GM20431 (cell line): ENCODE measurements around the gene SPG21.
"Not testable (repeated sequence)": the region's sequence is repeated elsewhere in the genome, so short reads cannot be mapped to it uniquely, and the experiment has no call there.

Experiments
- in situ Hi-C: fragments of 300-500 bp; cut with MseI, MboI; formaldehyde crosslinking; loops from one replicate; pipeline ENCODE4 v1.15.0; 2020; ENCODE audit warnings: low sequenced_read_pairs; ENCODE audit not compliant: unreplicated experiment

SPG21 gene, protein sequence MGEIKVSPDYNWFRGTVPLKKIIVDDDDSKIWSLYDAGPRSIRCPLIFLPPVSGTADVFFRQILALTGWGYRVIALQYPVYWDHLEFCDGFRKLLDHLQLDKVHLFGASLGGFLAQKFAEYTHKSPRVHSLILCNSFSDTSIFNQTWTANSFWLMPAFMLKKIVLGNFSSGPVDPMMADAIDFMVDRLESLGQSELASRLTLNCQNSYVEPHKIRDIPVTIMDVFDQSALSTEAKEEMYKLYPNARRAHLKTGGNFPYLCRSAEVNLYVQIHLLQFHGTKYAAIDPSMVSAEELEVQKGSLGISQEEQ

DNA sequence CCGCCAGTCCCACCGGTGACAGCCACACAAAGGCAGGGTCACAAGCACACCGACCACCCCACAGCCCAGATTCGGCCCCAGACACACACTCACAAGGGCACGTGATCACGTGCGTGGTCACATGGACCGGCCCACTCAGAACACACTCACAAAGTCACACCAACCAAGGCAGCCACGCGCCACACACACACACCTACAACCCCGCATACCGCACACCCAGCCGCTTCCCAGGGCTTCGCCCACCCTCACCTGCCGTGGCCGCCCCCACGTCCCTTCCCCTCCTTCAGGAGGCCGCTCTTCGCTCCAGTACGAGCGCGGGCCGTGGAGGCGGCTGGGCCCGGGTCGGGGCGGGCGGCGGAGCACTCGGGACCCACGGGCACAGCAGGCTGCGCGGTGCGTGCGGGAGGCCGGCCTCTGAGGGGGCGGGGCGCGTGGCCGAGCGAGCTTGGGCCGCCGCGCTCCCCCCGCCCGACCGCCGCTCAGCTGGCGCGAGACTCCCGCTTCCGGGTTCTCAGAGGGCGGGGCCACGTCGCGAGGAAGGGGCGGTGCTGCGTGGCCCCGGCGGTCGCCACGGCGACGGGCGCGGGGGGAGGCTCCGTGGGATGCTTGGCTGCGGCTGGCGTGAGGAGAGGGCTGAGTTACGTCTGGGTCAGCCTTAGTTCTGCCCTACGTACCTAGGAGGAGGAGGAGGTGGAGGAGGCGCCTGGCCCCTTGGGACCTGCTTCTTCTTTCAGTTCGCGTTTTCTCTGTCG, at the start of gene SPG21:
TSS of gene SPG21 (minus strand) at position 499 of the 752 bp plus-strand sequence. CDS start 6,345 bp downstream, outside the sequence.
- in situ Hi-C loops: no loop called here

DNA sequence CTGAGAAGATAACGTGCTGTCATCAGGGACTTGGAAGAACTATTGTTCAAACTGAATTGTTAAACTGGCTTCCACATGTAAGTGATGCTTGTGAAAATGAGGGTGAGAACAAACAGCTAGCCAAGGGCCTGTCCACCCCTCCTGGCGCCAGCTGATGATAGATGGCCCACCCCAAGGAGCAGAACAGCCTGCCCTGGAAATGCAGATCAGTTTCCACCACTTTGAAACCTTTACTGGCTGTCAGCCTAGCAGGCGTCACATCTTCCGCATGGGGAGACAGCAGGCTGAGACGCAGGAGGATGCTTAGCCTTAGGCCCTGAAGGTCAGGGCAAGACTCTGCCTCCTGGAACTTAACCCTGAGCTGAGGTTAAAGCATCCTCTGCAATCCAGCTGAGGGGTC, 49.1 kb upstream of the SPG21 start:
- in situ Hi-C loops: loop anchor here (10.0 to 25.0 kb wide), 2 partner anchors 46 to 248 kb away; partner anchors contain the start of genes PARP16 and RNU5A-1

DNA sequence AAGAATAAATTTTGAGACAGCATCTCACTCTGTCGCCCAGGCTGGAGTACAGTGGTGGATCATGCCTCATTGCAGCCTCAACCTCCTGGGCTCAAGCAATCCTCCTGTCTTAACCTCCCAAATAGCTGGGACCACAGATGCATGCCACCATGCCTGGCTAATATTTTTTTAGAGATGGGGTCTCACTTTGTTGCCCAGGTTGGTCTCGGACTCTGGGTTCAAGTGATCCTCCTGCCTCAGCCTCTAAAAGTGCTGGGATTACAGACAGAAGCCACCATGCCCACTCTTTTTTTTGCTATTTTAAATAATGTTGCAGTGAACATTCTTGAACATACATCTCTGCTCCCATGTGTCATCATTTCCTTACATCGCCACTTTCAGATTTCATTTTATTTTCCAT, 48.7 kb upstream of the SPG21 start:
- in situ Hi-C loops: loop anchor here (10.0 to 25.0 kb wide), 2 partner anchors 46 to 249 kb away; partner anchors contain the start of genes PARP16 and RNU5A-1

DNA sequence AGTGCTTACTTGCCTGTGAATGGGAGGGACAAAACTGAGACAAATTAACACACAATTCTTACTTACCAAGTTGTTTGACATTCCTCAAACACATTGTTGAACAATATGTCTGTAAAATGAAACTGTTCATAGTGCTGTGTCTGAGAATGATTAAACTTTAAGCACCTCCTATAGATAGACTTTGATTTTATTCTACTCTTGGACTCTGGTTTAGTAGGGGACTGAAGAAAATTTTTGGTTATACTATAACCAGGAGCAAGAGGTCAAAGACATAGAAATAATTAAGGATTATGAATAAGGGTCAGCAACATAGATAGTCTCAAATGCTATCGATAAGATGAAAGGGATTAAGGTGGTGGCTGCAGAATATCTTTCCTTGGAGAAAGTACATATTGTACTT, 47.6 kb upstream of the SPG21 start:
- in situ Hi-C loops: loop anchor here (10.0 to 25.0 kb wide), 2 partner anchors 47 to 250 kb away; partner anchors contain the start of genes PARP16 and RNU5A-1

DNA sequence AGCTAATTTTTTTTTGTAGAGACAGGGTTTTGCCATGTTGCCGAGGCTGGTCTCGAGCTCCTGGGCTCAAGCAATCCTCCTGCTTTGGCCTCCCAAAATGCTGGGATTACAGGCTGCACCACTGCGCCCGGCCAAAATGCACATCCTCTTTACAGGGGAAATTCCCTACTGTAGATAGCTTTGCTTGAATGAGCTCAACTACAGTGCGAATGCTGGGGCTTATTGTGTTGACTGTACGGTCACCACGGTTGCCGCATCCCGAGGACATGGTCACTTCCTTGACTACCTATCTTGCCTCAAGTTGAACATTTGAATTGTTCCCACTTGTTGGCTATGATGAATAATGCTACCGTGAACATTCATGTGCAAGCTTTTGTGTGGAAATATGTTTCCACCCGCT, 45.0 kb upstream of the SPG21 start:
- in situ Hi-C loops: loop anchor here (10.0 to 25.0 kb wide), 2 partner anchors 50 to 253 kb away; partner anchors contain the start of genes PARP16 and RNU5A-1

DNA sequence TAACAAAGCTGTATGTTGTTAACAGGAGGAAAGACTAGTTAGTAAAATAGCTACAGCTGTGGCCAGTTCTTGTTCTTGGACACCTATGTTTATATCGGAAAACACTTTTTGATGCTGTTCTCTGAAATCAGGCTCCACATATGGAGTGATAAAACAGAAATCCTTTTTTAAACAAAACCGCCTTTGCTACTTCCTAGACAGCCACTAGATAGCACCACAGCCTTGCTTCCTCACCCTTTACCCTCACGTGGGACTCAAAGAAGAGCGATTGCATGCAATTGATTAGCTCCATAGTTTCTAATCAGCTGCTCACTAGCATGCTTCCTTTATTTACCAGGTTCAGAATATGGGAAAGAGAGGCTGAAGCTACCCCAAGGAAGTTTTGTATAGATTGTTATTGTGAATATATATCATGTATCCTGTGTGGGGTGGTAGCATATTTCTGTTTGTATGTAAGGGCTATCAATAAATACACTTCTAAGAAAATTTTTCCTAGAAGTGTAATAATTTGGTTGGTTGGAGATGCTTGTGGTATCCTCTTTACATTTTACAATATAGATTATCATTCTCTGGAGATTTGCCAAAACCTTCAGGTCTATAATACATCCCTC, 44.0 kb upstream of the SPG21 start:
- in situ Hi-C loops: loop anchor here (10.0 to 25.0 kb wide), 2 partner anchors 51 to 254 kb away; partner anchors contain the start of genes PARP16 and RNU5A-1

DNA sequence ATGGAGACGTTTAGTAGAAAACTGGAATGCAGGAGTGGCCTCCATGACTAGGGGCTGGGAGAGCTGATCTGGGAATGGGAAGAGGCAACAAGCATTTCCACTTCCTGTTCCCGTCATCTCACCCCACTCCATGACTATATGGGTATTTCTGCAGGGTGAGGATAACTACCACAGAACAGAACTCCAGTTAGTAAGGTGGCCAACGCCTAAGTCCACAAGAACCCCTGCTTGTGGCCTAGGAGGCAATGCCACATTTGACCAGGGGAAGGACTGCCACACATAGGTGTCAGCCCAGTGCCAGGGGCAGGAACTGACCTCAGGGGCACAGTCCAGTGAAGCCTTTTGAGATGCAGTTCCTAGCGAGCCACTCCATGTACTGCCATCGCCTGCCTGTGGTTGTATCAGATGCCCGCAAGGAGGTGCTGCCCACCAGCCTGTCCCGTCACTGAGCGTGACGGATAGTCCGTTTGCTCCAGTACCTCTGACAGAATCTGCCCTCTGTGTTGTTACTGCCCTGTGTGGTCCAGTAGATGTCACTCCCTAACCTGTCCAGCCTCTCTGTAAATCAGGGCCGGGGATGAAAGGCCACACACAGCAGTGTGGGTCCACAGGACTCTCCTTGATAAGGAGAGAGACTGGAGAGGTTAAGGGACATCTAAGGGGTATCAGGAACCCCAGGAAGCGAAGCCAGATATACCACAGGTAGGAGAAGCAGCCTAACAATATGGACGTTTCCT, 43.3 kb upstream of the SPG21 start:
- in situ Hi-C loops: loop anchor here (10.0 to 25.0 kb wide), 2 partner anchors 52 to 254 kb away; partner anchors contain the start of genes PARP16 and RNU5A-1

DNA sequence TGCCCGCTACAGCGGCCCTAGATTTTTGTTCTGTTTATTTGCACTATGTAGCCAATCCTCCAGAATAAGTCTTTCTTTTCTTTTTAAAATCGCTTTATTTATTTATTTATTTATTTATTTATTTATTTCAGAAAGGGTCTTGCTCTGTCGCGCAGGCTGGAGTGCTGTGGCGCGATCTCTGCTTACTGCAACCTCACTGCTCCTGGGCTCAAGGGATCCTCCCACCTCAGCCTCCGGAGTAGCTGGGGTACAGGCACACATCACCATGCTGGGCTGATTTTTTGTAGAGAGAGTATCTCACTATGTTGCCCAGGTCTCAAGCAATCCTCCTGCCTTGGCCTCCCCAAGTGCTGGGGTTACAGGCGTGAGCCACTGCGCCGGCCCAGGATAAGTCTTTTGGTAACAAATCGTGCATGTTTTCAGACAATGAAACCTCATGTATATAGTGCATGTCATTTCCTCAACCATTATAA, 40.1 kb upstream of the SPG21 start:
- in situ Hi-C loops: loop anchor here (10.0 to 25.0 kb wide), 2 partner anchors 55 to 258 kb away; partner anchors contain the start of genes PARP16 and RNU5A-1

DNA sequence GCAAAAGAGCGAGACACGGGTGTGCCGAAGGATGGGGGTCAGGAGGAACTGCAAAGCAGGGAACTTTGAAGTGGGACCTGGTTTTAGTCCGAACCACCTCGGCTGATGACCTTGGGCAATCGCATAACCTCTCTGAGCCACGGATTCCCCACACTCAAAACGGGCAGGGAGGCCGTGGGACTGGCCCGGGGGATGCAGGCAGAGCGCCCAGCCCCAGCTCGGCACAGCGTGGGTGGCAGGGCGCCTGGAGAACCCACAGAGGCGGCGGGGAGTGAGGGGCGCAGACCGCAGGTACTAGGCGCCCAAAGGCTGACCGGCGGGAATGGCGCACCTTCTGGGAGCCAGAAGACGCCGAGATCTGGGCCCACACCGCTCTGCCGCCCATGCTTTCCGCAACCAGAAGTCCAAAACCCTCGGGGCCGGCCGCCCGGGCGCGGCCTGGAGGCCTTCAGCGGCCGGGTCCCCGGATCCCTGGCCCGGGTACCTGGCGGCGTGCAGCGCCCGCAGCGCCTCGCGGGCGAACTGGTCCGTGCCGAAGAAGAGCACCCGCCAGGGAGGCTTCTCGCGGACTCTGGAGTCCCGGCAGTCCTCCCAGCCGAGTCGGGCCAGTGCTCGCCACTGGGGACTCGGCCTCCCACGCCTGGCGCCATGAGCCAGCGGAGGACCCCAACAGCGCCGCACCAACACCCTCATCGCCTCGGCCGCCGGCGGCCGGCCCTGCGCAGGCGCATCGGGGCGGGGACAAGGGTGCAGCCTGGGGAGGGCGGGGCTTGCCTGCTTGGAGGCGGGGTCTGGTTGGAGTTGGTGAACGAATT, 39.4 kb upstream of the SPG21 start, which contains the start of gene MTFMT:
TSS of gene MTFMT (minus strand) at position 719 of the 815 bp plus-strand sequence. CDS start at position 693, 26 bp downstream.
- in situ Hi-C loops: loop anchor here (25.0 kb wide), 1 partner anchor 258 kb away; the partner anchor contains the start of genes PARP16 and RNU5A-1

DNA sequence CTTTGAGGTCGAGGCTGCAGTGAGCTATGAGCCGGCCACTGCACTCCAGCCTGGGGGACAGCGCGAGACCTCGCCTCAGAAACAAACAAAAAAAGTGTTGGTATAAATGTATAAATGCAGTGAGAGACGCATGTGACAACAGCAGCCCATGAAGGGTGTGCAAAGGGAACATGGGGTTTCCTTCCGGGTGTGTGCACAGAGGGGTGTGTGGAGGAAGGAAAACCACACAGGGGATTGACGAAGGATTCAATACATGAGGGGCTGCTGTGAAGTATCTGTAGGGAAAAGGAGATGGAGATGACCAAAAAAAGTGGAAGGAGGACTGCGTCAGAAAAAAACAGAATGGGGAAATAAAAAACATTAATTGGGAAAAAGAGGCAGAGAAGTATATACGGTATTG, 38.6 kb upstream of the SPG21 start:
- in situ Hi-C loops: loop anchor here (25.0 kb wide), 1 partner anchor 259 kb away; the partner anchor contains the start of genes PARP16 and RNU5A-1

DNA sequence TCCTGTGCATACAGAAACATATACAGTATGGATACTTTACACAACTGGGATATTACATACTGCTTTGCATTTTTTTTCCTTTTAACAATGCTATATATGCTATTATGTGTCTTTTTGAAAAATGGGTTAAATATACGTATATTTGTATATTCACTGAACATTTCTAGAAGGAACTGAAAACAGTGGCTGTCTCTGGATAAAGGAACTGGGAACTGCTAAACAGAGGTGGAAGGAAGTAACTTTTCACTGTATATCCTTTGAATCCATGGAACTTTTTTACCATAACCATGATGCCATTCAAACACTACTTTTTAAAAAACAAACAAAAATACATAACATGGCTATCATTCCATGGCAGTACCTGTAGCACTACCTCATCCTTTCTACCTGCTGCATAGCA, 37.9 kb upstream of the SPG21 start:
- in situ Hi-C loops: loop anchor here (25.0 kb wide), 1 partner anchor 260 kb away; the partner anchor contains the start of genes PARP16 and RNU5A-1

DNA sequence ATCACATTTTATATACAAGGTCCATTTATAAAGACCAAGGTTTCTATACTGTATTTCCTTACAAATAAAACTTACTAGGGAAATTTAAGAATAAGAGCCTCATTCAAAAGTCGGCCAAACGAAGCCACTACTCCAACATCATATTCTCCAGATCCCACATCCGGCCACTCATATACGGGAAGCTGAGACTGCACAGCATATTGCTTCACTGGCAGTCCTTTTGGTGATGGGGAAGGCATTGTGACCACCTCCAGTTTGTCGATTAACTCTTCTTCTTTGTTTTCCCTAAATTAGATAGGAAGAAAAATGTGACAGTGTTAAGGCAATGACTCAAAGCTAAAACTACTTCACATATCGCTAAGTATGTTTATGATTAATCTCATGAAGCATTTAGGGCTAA, 37.0 kb upstream of the SPG21 start:
- in situ Hi-C loops: loop anchor here (25.0 kb wide), 1 partner anchor 261 kb away; the partner anchor contains the start of genes PARP16 and RNU5A-1

DNA sequence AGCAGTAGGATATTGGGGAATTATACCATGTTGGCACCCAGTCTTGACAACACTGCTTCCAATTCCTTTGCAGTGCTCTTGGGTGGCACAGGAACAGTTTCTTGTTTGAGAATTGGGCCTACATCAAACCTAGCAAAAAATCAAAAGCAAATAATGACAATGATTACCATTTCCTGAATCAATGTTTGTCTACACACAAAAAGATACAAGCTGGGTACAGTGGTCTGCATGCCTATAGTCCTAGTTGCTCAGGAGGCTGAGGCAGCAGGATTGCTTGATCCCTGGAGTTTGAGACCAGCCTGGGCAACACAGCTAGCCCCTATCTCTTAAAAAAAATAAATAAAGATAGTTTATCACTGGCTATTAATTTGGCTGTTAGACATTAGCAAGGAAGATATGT, 31.8 kb upstream of the SPG21 start:
- in situ Hi-C loops: no loop called here

DNA sequence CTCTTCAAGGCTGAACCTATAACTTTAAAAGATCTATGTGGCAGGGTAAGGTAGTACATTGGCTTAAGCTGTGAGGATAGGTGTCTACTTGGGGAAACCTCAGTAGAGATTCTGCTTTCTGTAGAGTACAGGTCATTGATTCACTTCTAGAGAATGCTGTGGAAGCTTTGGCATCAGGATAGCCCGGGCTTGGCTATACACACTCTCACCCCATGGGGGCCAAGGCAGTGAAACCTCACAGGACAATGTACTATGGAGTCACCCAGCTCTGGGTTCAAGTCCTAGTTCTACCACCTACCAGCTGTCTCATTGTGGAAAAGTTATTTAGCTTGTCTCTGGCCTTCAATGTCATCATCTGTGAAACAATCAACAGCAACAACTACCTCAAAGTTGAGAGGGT, 30.7 kb upstream of the SPG21 start:
- in situ Hi-C loops: no loop called here

DNA sequence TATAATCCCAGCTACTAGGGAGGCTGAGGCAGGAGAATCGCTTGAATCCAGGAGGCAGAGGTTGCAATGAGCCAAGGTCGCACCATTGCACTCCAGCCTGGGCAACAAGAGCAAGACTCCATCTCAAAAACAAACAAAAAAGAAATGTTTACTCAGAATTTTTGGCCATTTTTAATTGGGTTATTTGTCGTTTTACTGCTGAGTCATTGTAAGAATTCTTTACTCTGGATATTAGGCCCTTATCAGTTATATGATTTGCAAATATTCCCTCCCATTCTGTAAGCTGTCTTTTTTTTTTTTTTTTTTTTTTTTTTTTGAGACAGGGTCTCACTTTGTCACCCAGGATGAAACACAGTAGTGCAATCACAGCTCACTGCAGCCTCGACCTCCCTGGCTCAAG, 21.5 kb upstream of the SPG21 start:
- in situ Hi-C loops: not testable (repeated sequence)

DNA sequence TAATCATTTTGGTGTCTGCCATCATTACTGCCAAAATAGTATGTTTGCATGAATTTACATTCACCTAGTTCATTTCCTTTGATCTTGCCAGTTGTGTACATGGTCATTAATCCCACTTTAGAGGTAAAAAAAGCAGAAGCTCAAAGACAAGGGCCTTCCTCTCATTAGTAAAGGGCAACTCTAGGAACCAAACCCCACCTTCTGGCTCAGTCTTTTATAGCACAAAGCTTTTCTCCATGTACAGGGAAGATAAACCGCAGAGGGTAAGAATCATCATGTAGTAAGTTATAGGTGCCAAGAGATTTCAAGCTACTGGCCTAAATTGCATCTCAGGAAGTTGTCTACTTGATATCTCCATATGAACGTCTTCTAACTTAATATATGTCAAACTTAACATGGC, 19.3 kb upstream of the SPG21 start:
- in situ Hi-C loops: no loop called here

DNA sequence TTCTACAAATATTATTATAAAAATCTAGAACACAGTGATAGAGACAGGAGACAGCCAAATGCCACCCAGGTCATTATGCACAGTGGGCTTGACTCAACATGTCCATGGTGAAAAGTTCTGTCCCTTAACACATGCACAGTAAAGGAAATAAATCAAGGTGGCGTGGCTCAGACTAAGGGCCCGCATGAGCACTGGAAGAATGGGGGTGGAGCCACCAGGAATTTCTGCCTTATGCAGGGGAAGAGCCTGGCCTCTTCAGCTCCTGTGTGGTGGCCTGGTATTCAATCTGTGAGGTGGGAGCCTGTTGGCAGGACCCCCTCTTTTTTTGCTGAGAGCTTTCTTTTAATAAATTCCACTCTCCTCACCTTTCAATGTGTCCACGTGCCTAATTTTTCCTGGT, 17.2 kb upstream of the SPG21 start:
- in situ Hi-C loops: no loop called here

DNA sequence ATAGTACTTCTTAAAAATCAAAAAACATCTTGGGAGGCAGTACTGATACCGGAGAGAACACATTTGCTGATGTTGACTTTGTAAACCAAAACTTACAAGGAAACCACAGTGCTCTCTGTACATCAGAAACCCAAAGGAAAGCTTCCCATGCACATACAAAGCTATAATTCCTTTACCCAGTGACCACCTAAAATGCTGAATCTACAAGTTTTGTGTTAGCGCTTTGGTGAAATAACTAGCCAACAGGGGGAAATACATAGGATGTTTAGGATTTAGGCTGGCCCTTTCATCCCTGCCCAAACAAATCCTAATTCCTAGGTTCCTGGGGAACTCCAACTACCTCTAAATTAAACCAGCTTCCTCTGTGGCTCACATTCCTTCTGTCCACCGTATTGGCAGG, 15.3 kb upstream of the SPG21 start:
- in situ Hi-C loops: no loop called here
